ENCODE results near the gene WDPCP.

The WDPCP gene

GRCh38 chr2:63425079-63425416, 163.2 kb downstream of the WDPCP start:
- Histone ChIP-seq H3K4me3 (ENCODE audit: low read depth in 1 of 2, low read length in 1 of 2) (no peak overlapping the region), H3K27me3 (no peaks in the 10 kb centered on the region), H3K4me1 (ENCODE audit: control insufficient read depth in 1 of 2, insufficient read depth in 1 of 2, low read depth in 1 of 2, low read length in 1 of 2) (no peaks in the 10 kb centered on the region), H3K36me3 (no peaks in the 10 kb centered on the region), H3K27ac (no peak overlapping the region), H3K9me3 (no peaks in the 10 kb centered on the region)
- TF ChIP-seq CTCF (IDR thresholded peaks at IDR 0.05), result no peak

GRCh38 chr2:63424329-63425078, 163.8 kb downstream of the WDPCP start:
- no peaks in the 10 kb centered on the region for H3K36me3 ChIP-seq
- no peak overlapping the region for H3K27ac ChIP-seq
- no peaks in the 10 kb centered on the region for H3K4me1 ChIP-seq (ENCODE audit: control insufficient read depth in 1 of 2, insufficient read depth in 1 of 2, low read depth in 1 of 2, low read length in 1 of 2)
- no peaks in the 10 kb centered on the region for H3K27me3 ChIP-seq
- no peak overlapping the region for H3K4me3 ChIP-seq (ENCODE audit: low read depth in 1 of 2, low read length in 1 of 2)
- peak; percentile 36 for TF ChIP-seq CTCF (IDR thresholded peaks at IDR 0.05)
- H3K9me3 ChIP-seq, result no peaks in the 10 kb centered on the region

GRCh38 chr2:63422556-63422955, 165.7 kb downstream of the WDPCP start:
- Histone ChIP-seq H3K4me1 (ENCODE audit: control insufficient read depth in 1 of 2, insufficient read depth in 1 of 2, low read depth in 1 of 2, low read length in 1 of 2) (no peaks in the 10 kb centered on the region), H3K27ac (no peak overlapping the region), H3K9me3 (no peaks in the 10 kb centered on the region), H3K27me3 (no peaks in the 10 kb centered on the region), H3K36me3 (no peaks in the 10 kb centered on the region), H3K4me3 (ENCODE audit: low read depth in 1 of 2, low read length in 1 of 2) (no peak overlapping the region)
- no peak for TF ChIP-seq CTCF (IDR thresholded peaks at IDR 0.05)

GRCh38 chr2:63408530-63408929, 179.7 kb downstream of the WDPCP start:
- H3K27me3 ChIP-seq, result no peaks in the 10 kb centered on the region
- H3K4me3 ChIP-seq (ENCODE audit: low read depth in 1 of 2, low read length in 1 of 2), result no peak overlapping the region
- H3K9me3 ChIP-seq, result no peaks in the 10 kb centered on the region
- no peak for TF ChIP-seq CTCF (IDR thresholded peaks at IDR 0.05)
- H3K4me1 ChIP-seq (ENCODE audit: control insufficient read depth in 1 of 2, insufficient read depth in 1 of 2, low read depth in 1 of 2, low read length in 1 of 2), result no peaks in the 10 kb centered on the region
- H3K36me3 ChIP-seq, result peaks cover 7% of the 10 kb centered on the region
- H3K27ac ChIP-seq, result no peak overlapping the region

GRCh38 chr2:63406641-63407040, 181.6 kb downstream of the WDPCP start:
- H3K4me3 ChIP-seq (ENCODE audit: low read depth in 1 of 2, low read length in 1 of 2), result no peak overlapping the region
- TF ChIP-seq CTCF (IDR thresholded peaks at IDR 0.05), result no peak
- H3K9me3 ChIP-seq, result no peaks in the 10 kb centered on the region
- H3K36me3 ChIP-seq, result peaks cover 7% of the 10 kb centered on the region
- no peak overlapping the region for H3K27ac ChIP-seq
- H3K27me3 ChIP-seq, result no peaks in the 10 kb centered on the region
- H3K4me1 ChIP-seq (ENCODE audit: control insufficient read depth in 1 of 2, insufficient read depth in 1 of 2, low read depth in 1 of 2, low read length in 1 of 2), result no peaks in the 10 kb centered on the region
